B cell (primary cell): ENCODE results near the gene SLC37A1.

Experiments
- CTCF ChIP-seq: fragments of 200-600 bp; IDR thresholded peaks from one replicate; pipeline ENCODE4 v1.8.0; 2022; ENCODE audit warnings: antibody characterized with exemption, mild to moderate bottlenecking
- EZH2 ChIP-seq: IDR thresholded peaks from 2 replicates; pipeline ENCODE4 v1.6.1; 2012; ENCODE audit warnings: borderline replicate concordance, low read depth, mild to moderate bottlenecking, moderate library complexity, low read length; ENCODE audit not compliant: insufficient read depth, poor library complexity, severe bottlenecking

- no peak for TF ChIP-seq CTCF
- no peak for TF ChIP-seq EZH2
Observed at GRCh38 chr21:42548687-42549406, 35.2 kb downstream of the SLC37A1 start.
